SK-N-SH treated with all-trans-retinoic acid at 6 μM for 48 hours (cell line): Measurements from ENCODE around the gene BACH1.

Source experiments
- ATAC-seq: fragments of 200-7000 bp; cut with Tn5 transposase; 3 replicates; pipeline ENCODE4 v1.9.1; 2020; ENCODE audit warnings: mild to moderate bottlenecking, moderate library complexity
- ARNTL ChIP-seq: fragments of 450-650 bp; formaldehyde crosslinking; IDR thresholded peaks from 2 replicates; pipeline ENCODE4 v1.5.0; 2020; ENCODE audit warnings: low read depth, mild to moderate bottlenecking, moderate library complexity, borderline replicate concordance
- BACH2 ChIP-seq: fragments of 250-450 bp; sonication (Bioruptor Pico); IDR thresholded peaks from 2 replicates; pipeline ENCODE4 v1.9.0; 2021; ENCODE audit warnings: mild to moderate bottlenecking, borderline replicate concordance
- CREB5 ChIP-seq: fragments of 250-450 bp; sonication (Bioruptor Pico); IDR thresholded peaks from 2 replicates; pipeline ENCODE4 v1.5.1; 2020; ENCODE audit warnings: low read depth, mild to moderate bottlenecking, moderate library complexity
- CSDC2 ChIP-seq: fragments of 250-450 bp; sonication (Bioruptor Pico); IDR thresholded peaks from 2 replicates; pipeline ENCODE4 v1.5.0; 2020; ENCODE audit warnings: mild to moderate bottlenecking, moderate library complexity
- CSRNP3 ChIP-seq: fragments of 250-450 bp; sonication (Bioruptor Pico); IDR thresholded peaks from 2 replicates; pipeline ENCODE4 v1.5.1; 2021; ENCODE audit warnings: mild to moderate bottlenecking, moderate library complexity
- ESRRG ChIP-seq: fragments of 250-450 bp; sonication (Bioruptor Pico); IDR thresholded peaks from 2 replicates; pipeline ENCODE4 v1.6.1; 2021; ENCODE audit warnings: mild to moderate bottlenecking
- GLIS3 ChIP-seq: fragments of 250-450 bp; sonication (Bioruptor Pico); IDR thresholded peaks from 2 replicates; pipeline ENCODE4 v1.5.0; 2020; ENCODE audit warnings: mild to moderate bottlenecking, moderate library complexity
- ISL1 ChIP-seq: fragments of 250-450 bp; sonication (Bioruptor Pico); IDR thresholded peaks from 2 replicates; pipeline ENCODE4 v2.1.2; 2022; ENCODE audit warnings: mild to moderate bottlenecking, moderate library complexity
- OSR1 ChIP-seq: fragments of 250-450 bp; sonication (Bioruptor Pico); IDR thresholded peaks from 2 replicates; pipeline ENCODE4 v1.8.0; 2022; ENCODE audit warnings: moderate library complexity, mild to moderate bottlenecking, inconsistent platforms
- PATZ1 ChIP-seq: fragments of 250-450 bp; sonication (Bioruptor Pico); IDR thresholded peaks from 2 replicates; pipeline ENCODE4 v1.8.0; 2020; ENCODE audit warnings: mild to moderate bottlenecking, moderate library complexity, borderline replicate concordance
- POU6F1 ChIP-seq: fragments of 250-450 bp; sonication (Bioruptor Pico); IDR thresholded peaks from 2 replicates; pipeline ENCODE4 v1.8.0; 2021; ENCODE audit warnings: low read depth, mild to moderate bottlenecking, moderate library complexity, borderline replicate concordance
- PPARA ChIP-seq: fragments of 250-450 bp; sonication (Bioruptor Pico); IDR thresholded peaks from 2 replicates; pipeline ENCODE4 v1.5.0; 2020; ENCODE audit warnings: mild to moderate bottlenecking, borderline replicate concordance
- RARB ChIP-seq: fragments of 250-450 bp; sonication (Bioruptor Pico); IDR thresholded peaks from 2 replicates; pipeline ENCODE4 v1.8.0; 2021; ENCODE audit warnings: mild to moderate bottlenecking, moderate library complexity
- SNAI2 ChIP-seq: fragments of 250-450 bp; sonication (Bioruptor Pico); IDR thresholded peaks from 2 replicates; pipeline ENCODE4 v1.5.0; 2020; ENCODE audit warnings: mild to moderate bottlenecking, moderate library complexity
- TOX ChIP-seq: fragments of 250-450 bp; sonication (Bioruptor Pico); IDR thresholded peaks from 2 replicates; pipeline ENCODE4 v1.8.0; 2021; ENCODE audit warnings: mild to moderate bottlenecking, moderate library complexity, borderline replicate concordance
- ZC3H10 ChIP-seq: fragments of 250-450 bp; sonication (Bioruptor Pico); IDR thresholded peaks from 2 replicates; pipeline ENCODE4 v1.5.1; 2021; ENCODE audit warnings: mild to moderate bottlenecking, moderate library complexity
- ZFP3 ChIP-seq: fragments of 250-450 bp; sonication (Bioruptor Pico); IDR thresholded peaks from 2 replicates; pipeline ENCODE4 v1.5.0; 2020; ENCODE audit warnings: mild to moderate bottlenecking, moderate library complexity
- ZFP30 ChIP-seq: fragments of 450-650 bp; formaldehyde crosslinking; IDR thresholded peaks from 2 replicates; pipeline ENCODE4 v1.5.0; 2022; ENCODE audit warnings: mild to moderate bottlenecking, moderate library complexity
- ZNF565 ChIP-seq: fragments of 450-650 bp; formaldehyde crosslinking; conservative IDR thresholded peaks from 2 replicates; pipeline ENCODE4 v1.5.0; 2020; ENCODE audit warnings: low read depth, mild to moderate bottlenecking, moderate library complexity
- ZNF70 ChIP-seq: fragments of 450-650 bp; formaldehyde crosslinking; IDR thresholded peaks from 2 replicates; pipeline ENCODE4 v1.5.0; 2020; ENCODE audit warnings: mild to moderate bottlenecking, moderate library complexity
- ZNF8 ChIP-seq: fragments of 450-650 bp; formaldehyde crosslinking; IDR thresholded peaks from 2 replicates; pipeline ENCODE4 v1.5.0; 2020; ENCODE audit warnings: mild to moderate bottlenecking, moderate library complexity

The BACH1 gene

GRCh38 chr21:29320031-29320430, 21.3 kb downstream of the BACH1 start:
- TF ChIP-seq ZFP30 (CRISPR knock-in tag) (no peak), BACH2 (CRISPR knock-in tag) (no peak), ISL1 (no peak), CSRNP3 (CRISPR knock-in tag) (no peak), ZC3H10 (CRISPR knock-in tag) (no peak), ARNTL (no peak), ESRRG (no peak), POU6F1 (CRISPR knock-in tag) (no peak), ZFP3 (no peak), ZNF8 (no peak), OSR1 (no peak), SNAI2 (CRISPR knock-in tag) (no peak), CREB5 (no peak), CSDC2 (CRISPR knock-in tag) (no peak), PPARA (no peak)
- no peak for ATAC-seq

- TF ChIP-seq RARB (CRISPR knock-in tag): no peak
- TF ChIP-seq POU6F1 (CRISPR knock-in tag): no peak
- TF ChIP-seq BACH2 (CRISPR knock-in tag): no peak
- TF ChIP-seq CSRNP3 (CRISPR knock-in tag): no peak
- TF ChIP-seq ARNTL: no peak
- no peak for TF ChIP-seq PATZ1 (CRISPR knock-in tag)
- no peak for TF ChIP-seq ZNF8
- TF ChIP-seq ISL1: no peak
- no peak for TF ChIP-seq ZNF565
- TF ChIP-seq SNAI2 (CRISPR knock-in tag): no peak
- TF ChIP-seq ZNF70 (CRISPR knock-in tag): no peak
- TF ChIP-seq ZFP30 (CRISPR knock-in tag): no peak
- no peak for TF ChIP-seq CREB5
- no peak for TF ChIP-seq OSR1
- TF ChIP-seq ZC3H10 (CRISPR knock-in tag): no peak
- TF ChIP-seq GLIS3 (CRISPR knock-in tag): no peak
- no peak for TF ChIP-seq TOX (CRISPR knock-in tag)
- ATAC-seq: no peak
Measured at GRCh38 chr21:29321217-29321616, 22.5 kb downstream of the BACH1 start.
